ENCODE measurements around the gene LEMD2.

DNA sequence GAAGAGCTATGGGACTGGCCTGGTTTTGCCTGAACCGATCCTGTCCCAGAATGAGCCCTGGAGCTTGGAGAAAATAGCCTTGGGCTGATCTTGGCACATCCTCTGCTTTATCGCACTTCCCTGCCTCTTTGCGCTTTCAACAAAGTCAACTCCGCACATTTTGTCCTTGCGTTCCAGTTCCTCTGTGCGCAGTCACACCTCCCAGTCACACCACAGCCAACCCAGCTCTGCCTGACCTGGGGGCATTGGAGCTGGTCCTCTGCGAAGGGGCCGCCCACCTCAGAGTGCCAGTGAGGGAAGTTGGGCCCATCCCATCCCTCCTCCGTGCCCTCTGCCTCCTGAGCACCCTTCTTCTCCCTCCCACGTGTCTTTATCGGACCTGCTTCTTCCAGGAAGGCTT lies 60.5 kb downstream of the LEMD2 start:
- no peak for TF ChIP-seq EP300 (IDR thresholded peaks at IDR 0.05)
- TF ChIP-seq, protein P1, sequence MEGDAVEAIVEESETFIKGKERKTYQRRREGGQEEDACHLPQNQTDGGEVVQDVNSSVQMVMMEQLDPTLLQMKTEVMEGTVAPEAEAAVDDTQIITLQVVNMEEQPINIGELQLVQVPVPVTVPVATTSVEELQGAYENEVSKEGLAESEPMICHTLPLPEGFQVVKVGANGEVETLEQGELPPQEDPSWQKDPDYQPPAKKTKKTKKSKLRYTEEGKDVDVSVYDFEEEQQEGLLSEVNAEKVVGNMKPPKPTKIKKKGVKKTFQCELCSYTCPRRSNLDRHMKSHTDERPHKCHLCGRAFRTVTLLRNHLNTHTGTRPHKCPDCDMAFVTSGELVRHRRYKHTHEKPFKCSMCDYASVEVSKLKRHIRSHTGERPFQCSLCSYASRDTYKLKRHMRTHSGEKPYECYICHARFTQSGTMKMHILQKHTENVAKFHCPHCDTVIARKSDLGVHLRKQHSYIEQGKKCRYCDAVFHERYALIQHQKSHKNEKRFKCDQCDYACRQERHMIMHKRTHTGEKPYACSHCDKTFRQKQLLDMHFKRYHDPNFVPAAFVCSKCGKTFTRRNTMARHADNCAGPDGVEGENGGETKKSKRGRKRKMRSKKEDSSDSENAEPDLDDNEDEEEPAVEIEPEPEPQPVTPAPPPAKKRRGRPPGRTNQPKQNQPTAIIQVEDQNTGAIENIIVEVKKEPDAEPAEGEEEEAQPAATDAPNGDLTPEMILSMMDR (IDR thresholded peaks at IDR 0.05): no peak

Data from esophagus muscularis mucosa (tissue), 3 donors.